Ishikawa (cell line): ENCODE results near the gene ZNF586.

Experiments
- CEBPB ChIP-seq: IDR thresholded peaks from 2 replicates; pipeline ENCODE4 v1.6.1; 2012
- CREB1 ChIP-seq: IDR thresholded peaks from 2 replicates; pipeline ENCODE4 v1.6.1; 2012; ENCODE audit warnings: low read depth
- EGR1 ChIP-seq: IDR thresholded peaks from 2 replicates; pipeline ENCODE4 v1.6.1; 2012
- EP300 ChIP-seq: IDR thresholded peaks from 2 replicates; pipeline ENCODE4 v1.6.1; 2012; ENCODE audit warnings: borderline replicate concordance
- FOXM1 ChIP-seq: IDR thresholded peaks from 2 replicates; pipeline ENCODE4 v1.6.1; 2012; ENCODE audit warnings: low read depth, borderline replicate concordance
- MAX ChIP-seq: IDR thresholded peaks from 2 replicates; pipeline ENCODE4 v1.6.1; 2012
- NFIC ChIP-seq: IDR thresholded peaks from 2 replicates; pipeline ENCODE4 v1.6.1; 2012
- RAD21 ChIP-seq: IDR thresholded peaks from 2 replicates; pipeline ENCODE4 v1.6.1; 2012; ENCODE audit warnings: low read depth
- REST ChIP-seq: IDR thresholded peaks from 2 replicates; pipeline ENCODE4 v1.6.1; 2012; ENCODE audit warnings: low read depth, mild to moderate bottlenecking
- TAF1 ChIP-seq: IDR thresholded peaks from 2 replicates; pipeline ENCODE4 v1.6.1; 2012; ENCODE audit warnings: low read depth, mild to moderate bottlenecking
- TCF12 ChIP-seq: IDR thresholded peaks from 2 replicates; pipeline ENCODE4 v1.6.1; 2012; ENCODE audit warnings: low read depth
- TEAD4 ChIP-seq: IDR thresholded peaks from 2 replicates; pipeline ENCODE4 v1.6.1; 2012
- USF1 ChIP-seq: IDR thresholded peaks from 2 replicates; pipeline ENCODE4 v1.6.1; 2012
- YY1 ChIP-seq: IDR thresholded peaks from 2 replicates; pipeline ENCODE4 v1.6.1; 2012; ENCODE audit warnings: low read depth
- ZBTB7A ChIP-seq: IDR thresholded peaks from 2 replicates; pipeline ENCODE4 v1.6.1; 2012; ENCODE audit warnings: low read depth

ZNF586 gene

GRCh38 chr19:57803594-57804325 lies 34.3 kb downstream of the ZNF586 start:
- TF ChIP-seq ZBTB7A (no peak), TAF1 (peak; percentile 32; the same call in 1 of the 2 replicates)

- no peak for TF ChIP-seq TAF1
Measured at GRCh38 chr19:57807541-57807940, 38.1 kb downstream of the ZNF586 start.

DNA sequence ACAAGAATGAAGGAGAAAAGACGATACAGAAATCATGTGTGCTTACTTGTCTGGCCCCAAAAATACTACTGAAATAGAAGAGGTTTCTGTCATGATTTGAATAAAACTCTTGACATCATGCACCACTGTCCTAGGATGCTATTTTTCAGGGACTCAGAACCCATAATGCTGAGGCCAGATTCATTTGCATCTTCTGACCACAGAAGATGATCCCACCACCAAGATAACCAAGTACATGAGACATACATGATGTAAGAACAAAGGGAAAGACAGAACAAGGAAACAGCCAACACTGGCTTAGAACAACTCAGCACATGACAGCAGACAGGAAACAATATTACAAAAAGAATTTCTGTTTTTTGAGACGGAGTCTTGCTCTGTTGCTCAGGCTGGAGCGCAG lies 42.8 kb downstream of the ZNF586 start:
- TF ChIP-seq REST (no peak), RAD21 (no peak), USF1 (no peak)

- TF ChIP-seq YY1 (no peak), USF1 (no peak), REST (no peak), TEAD4 (no peak), EP300 (no peak), RAD21 (no peak), MAX (no peak), TCF12 (no peak), NFIC (no peak), CEBPB (no peak), EGR1 (no peak), TAF1 (no peak), CREB1 (no peak), ZBTB7A (no peak), FOXM1 (no peak)
Measured at GRCh38 chr19:57813919-57814504, 44.5 kb downstream of the ZNF586 start.

GRCh38 chr19:57814505-57815246 lies 45.2 kb downstream of the ZNF586 start, which contains the start of gene ZNF552:
Gene ZNF552, minus strand, starts transcription at chr19:57814913. Its CDS starts 170 bp downstream, at chr19:57814743.
- TF ChIP-seq EGR1 (no peak), TAF1 (peak; percentile 69), YY1 (peak; percentile 50; the same call in 1 of the 2 replicates), TEAD4 (no peak), MAX (0 out of 2 replicates have a peak, but pooled peaks have one; percentile 68), USF1 (peak; percentile 20; the same call in 1 of the 2 replicates), CREB1 (peak; percentile 67), REST (no peak), EP300 (no peak), FOXM1 (no peak), ZBTB7A (no peak), TCF12 (no peak), NFIC (no peak), RAD21 (no peak), CEBPB (no peak)
